Right cardiac atrium (tissue), 5 donors: ENCODE data around the gene RNF150. TPM values are rescaled to one million over a fixed set of nuclear protein-coding genes. Genes with fewer than 3 reads are reported as not detected.

Experiments used
- ATAC-seq, 2 donors: fragments of 200-7000 bp; cut with Tn5 transposase; one replicate each; pipeline versions ENCODE4 v1.8.0 to v1.9.1; 2020; ENCODE audit warnings: moderate library complexity in 2 of 2, mild to moderate bottlenecking in 1 of 2
- DNase-seq, 3 donors: peaks; one replicate each; pipeline ENCODE4 v3.0.0-alpha.2; 2020
- H3K27ac ChIP-seq: one replicate; pipeline ENCODE4 v1.5.1; 2013; ENCODE audit warnings: mild to moderate bottlenecking, low read length, control low read depth, moderate library complexity
- H3K27me3 ChIP-seq: one replicate; pipeline ENCODE4 v1.6.1; 2013; ENCODE audit not compliant: control insufficient read depth, insufficient read depth
- H3K4me1 ChIP-seq: one replicate; pipeline ENCODE4 v1.6.1; 2013; ENCODE audit warnings: low read length; ENCODE audit not compliant: control insufficient read depth, insufficient read depth
- H3K4me3 ChIP-seq: one replicate; pipeline ENCODE4 v1.5.1; 2013; ENCODE audit warnings: low read length, control low read depth
- H3K9me3 ChIP-seq: one replicate; pipeline ENCODE4 v1.6.1; 2013; ENCODE audit warnings: low read length; ENCODE audit not compliant: control insufficient read depth
- WGBS: extraction: QIAGEN DNeasy Blood & Tissue Kit; methylation state at CpG from one replicate; pipeline ENCODE4 v1.1.7; 2013; 5-methylcytosine and 5-hydroxymethylcytosine counted together
- intact Hi-C, 4 donors: fragments of 100-400 bp; cut with DNase I; formaldehyde crosslinking; loops; one replicate each; pipeline versions ENCODE4 v1.11.0 to v1.14.0; 2022 to 2023
- polyA plus RNA-seq: library from polyadenylated mRNA; stranded (reverse); fragments of 200-250 nt; gene quantifications from one replicate; pipeline ENCODE4 v1.2.3, GENCODE V29; 2013
- total RNA-seq, 4 donors: library from RNA; stranded (reverse); fragmentation: NEBNext Ultra II Directional; extraction: Animal tissue kit (Norgen Biotek cat#: 25700); gene quantifications; one replicate each; pipeline ENCODE4 v1.2.1, GENCODE V29; 2021
- donor health status: healthy with polysubstance abuse.
- donor health status: DM: no; HTN: yes; CAD: no.
- donor health status: DM: no; HTN: no; CAD: no.
- donor health status: DM: no; HTN: yes; CAD: no; lungs with severe emphysema.
- donor health status: DM: yes; HTN: yes; CAD: no.

The RNF150 gene
- total and polyA plus RNA-seq, 5 donors = 10.1 to 51.3 (median 40.3) TPM

DNA sequence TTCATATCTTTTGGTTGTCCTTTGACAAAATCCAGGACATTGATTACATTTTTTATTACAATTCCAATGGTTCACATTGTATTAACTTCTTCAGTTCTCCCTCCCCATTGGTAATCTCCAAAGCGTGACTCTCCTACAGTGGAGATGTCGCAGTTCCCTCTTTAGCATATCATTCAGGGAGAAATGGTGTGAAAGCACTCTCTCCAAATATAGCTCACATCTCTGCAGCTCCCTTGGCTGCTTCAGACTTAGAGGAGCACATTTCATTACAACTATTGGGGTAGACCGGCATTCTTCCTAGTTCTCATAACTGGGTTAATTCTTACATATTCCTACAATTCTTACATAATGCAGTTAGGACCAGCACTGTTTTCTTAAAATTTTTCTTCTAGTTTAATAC, 25.3 kb downstream of the RNF150 start:
- no peak overlapping the region for H3K27ac ChIP-seq

DNA sequence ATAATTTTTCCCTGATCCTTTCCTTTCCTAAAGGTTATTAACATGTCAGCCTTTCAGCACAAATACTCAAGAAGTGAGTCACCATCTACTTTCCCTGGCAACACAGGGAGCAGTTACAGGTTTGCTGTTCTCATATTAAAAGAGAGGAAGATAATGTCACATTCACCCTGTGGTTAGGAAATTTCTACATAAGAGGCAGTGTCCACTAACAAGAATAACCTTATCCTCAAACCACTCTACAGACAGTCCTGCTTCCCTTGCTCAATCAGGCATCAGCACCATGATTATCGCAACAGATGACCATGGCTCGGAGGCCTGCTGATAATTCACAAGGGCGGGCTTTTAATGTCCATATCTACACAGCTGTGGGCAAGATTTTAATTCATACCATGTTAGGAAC, 30.9 kb downstream of the RNF150 start:
- WGBS = 70% methylated on average over 3 of the region's 3 CpGs
- ATAC-seq (peak; percentile 14 to 54), DNase-seq (no peak)
- intact Hi-C loops = no loop called here
- no peak overlapping the region for H3K4me3 ChIP-seq
- H3K9me3 ChIP-seq = no peaks in the 10 kb centered on the region
- H3K4me1 ChIP-seq = peaks cover 1% of the 10 kb centered on the region
- no peaks in the 10 kb centered on the region for H3K27me3 ChIP-seq
- peak overlapping the region; percentile 2 for H3K27ac ChIP-seq

More for the DNA sequence above, 25.3 kb downstream of the RNF150 start:
- ATAC-seq (peak; percentile 70 to 75), DNase-seq (no peak)
- 71% methylated on average over 3 of the region's 3 CpGs for WGBS
- H3K4me3 ChIP-seq = no peak overlapping the region
- intact Hi-C loops = no loop called here
- H3K4me1 ChIP-seq = peaks cover 1% of the 10 kb centered on the region
- H3K27me3 ChIP-seq = no peaks in the 10 kb centered on the region
- H3K9me3 ChIP-seq = no peaks in the 10 kb centered on the region

DNA sequence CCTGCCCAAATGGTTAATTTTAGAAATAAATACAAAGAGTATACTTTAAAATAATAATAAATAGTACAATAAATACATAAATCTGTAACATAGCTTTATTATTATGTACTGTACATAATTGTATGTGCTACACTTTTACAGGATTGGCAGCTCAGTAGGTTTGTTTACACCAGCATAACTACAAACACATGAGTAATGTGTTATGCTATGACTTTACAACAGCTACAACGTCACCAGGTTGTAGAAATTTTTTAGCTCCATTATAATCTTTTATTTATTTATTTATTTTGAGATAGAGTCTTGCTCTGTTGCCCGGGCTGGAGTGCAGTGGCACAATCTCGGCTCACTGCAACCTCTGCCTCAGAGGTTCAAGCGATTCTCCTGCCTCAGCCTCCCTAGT, 31.8 kb downstream of the RNF150 start:
- H3K4me3 ChIP-seq = no peak overlapping the region
- intact Hi-C loops = no loop called here
- no peaks in the 10 kb centered on the region for H3K27me3 ChIP-seq
- H3K27ac ChIP-seq = no peak overlapping the region
- no peak for ATAC-seq
- peaks cover 1% of the 10 kb centered on the region for H3K4me1 ChIP-seq
- H3K9me3 ChIP-seq = no peaks in the 10 kb centered on the region
- 94% methylated on average over 4 of the region's 4 CpGs for WGBS
- DNase-seq = no peak

DNA sequence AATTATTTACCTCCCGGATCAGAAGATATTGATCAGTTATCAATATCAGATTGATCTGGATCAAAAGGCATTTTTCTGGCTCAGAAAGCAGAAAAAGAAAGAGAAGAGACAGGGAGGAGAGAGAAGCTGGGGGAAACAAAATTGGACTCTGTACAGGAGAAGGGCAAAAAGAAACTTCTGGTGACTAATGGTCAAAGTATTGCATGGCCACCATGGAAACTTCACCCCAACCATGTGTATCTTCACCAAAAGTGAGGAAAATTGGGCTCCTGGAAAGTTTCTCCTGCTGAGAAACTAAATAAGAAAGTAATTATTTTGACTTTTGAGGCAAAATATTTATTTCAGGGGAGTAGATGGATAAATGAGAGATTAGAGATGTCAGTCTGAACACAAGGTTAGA, 33.9 kb downstream of the RNF150 start:
- DNase-seq = no peak
- intact Hi-C loops = no loop called here
- H3K9me3 ChIP-seq = no peaks in the 10 kb centered on the region
- ATAC-seq = no peak
- H3K27me3 ChIP-seq = no peaks in the 10 kb centered on the region
- no peak overlapping the region for H3K4me3 ChIP-seq
- no peak overlapping the region for H3K27ac ChIP-seq
- H3K4me1 ChIP-seq = no peaks in the 10 kb centered on the region
- WGBS = 92% methylated on average over 1 of the region's 1 CpG

DNA sequence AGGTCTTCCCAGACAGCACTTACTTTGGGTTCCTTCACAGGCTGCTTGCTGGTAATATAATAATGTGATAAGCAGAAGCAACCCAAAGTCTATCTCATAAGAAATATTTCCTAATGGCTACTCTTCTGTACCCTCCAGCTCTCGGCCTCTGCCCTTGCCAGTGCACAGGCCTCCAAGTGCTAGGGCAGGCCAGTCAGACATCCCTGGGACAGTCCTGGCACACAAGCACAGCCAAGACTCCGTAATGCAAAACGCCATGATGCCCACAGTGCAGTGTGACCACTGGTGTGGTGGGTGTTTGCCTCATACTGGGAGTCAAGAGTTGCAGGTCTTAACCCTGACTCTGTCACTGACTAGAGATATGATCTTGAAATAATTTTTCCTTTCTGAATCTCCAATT, 35.1 kb downstream of the RNF150 start:
- Histone ChIP-seq H3K27ac (no peak overlapping the region), H3K4me1 (no peaks in the 10 kb centered on the region), H3K9me3 (no peaks in the 10 kb centered on the region), H3K27me3 (no peaks in the 10 kb centered on the region), H3K4me3 (no peak overlapping the region)
- no peak for ATAC-seq
- no peak for DNase-seq
- intact Hi-C loops = no loop called here
- WGBS = 96% methylated on average over 3 of the region's 3 CpGs

DNA sequence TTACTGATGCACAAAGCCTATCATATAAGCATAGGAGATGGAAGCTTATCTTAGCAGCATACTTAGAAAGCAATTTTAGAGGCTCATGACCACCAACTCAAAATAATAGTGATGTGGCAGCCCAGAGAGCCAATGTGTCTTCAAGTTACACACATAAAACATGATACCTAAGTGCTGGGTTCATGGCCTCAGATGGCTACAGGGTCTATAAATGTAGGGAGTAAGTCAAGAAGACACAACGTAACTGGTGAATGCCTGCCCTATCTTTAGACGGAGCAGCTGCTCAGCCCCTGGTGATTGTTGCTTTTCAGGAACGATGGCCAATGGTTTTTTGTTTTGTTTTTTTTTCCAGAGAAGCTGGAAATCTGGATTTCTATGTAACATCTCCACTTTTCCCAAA, 42.8 kb downstream of the RNF150 start:
- Histone ChIP-seq H3K27ac (no peak overlapping the region), H3K4me3 (no peak overlapping the region), H3K9me3 (no peaks in the 10 kb centered on the region), H3K4me1 (peaks cover 2% of the 10 kb centered on the region), H3K27me3 (no peaks in the 10 kb centered on the region)
- DNase-seq = no peak
- no peak for ATAC-seq
- 22% methylated on average over 3 of the region's 3 CpGs for WGBS
- intact Hi-C loops = no loop called here

DNA sequence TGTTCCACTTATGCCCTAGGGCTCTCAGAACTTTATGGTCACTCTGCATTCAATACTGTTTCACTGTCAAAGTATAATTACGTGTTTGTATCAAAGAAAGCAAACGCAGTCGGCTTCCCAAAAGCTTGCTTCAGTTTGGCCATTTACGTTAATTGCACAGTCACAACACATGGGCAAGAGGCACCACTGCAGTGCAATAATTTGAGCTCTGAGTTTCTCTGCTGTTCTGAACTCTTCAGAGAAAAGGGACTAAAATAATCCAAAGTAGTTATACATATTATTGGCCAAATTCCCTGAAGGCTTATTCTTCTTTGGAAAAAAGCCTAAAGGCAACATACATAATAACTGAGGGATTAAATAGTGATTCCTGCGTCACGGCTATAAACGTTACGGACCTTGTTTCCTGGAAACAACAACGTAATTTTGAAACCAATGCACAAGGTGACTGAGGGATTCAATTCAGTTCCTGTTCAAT, 51.3 kb downstream of the RNF150 start:
- ATAC-seq (no peak), DNase-seq (no peak)
- no peak overlapping the region for H3K27ac ChIP-seq
- H3K4me1 ChIP-seq = peaks cover 4% of the 10 kb centered on the region
- WGBS = 71% methylated on average over 9 of the region's 9 CpGs
- intact Hi-C loops = no loop called here
- H3K9me3 ChIP-seq = no peaks in the 10 kb centered on the region
- H3K4me3 ChIP-seq = no peak overlapping the region
- no peaks in the 10 kb centered on the region for H3K27me3 ChIP-seq

DNA sequence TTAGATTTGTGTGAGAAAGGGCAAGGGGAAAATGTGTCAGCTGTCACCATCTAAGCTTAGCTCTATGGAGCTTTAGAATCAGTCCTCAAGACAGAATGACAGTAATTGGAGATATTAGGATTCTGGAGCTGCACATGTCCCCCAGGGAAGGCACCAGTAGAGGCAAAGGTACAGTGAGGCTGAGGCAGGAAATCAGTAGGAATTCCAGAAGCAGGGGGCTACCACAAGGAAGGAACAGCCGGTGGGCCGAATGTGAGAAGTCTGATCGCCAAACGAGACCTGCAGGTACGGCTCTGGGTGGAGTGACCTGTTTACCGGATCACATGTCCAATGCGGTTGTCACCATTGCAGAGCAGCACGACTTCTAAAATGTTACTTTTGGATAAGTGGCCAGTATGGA, 52.6 kb downstream of the RNF150 start:
- H3K9me3 ChIP-seq = no peaks in the 10 kb centered on the region
- intact Hi-C loops = no loop called here
- DNase-seq (no peak), ATAC-seq (no peak)
- no peak overlapping the region for H3K4me3 ChIP-seq
- H3K4me1 ChIP-seq = peaks cover 4% of the 10 kb centered on the region
- no peaks in the 10 kb centered on the region for H3K27me3 ChIP-seq
- 75% methylated on average over 8 of the region's 8 CpGs for WGBS
- no peak overlapping the region for H3K27ac ChIP-seq

DNA sequence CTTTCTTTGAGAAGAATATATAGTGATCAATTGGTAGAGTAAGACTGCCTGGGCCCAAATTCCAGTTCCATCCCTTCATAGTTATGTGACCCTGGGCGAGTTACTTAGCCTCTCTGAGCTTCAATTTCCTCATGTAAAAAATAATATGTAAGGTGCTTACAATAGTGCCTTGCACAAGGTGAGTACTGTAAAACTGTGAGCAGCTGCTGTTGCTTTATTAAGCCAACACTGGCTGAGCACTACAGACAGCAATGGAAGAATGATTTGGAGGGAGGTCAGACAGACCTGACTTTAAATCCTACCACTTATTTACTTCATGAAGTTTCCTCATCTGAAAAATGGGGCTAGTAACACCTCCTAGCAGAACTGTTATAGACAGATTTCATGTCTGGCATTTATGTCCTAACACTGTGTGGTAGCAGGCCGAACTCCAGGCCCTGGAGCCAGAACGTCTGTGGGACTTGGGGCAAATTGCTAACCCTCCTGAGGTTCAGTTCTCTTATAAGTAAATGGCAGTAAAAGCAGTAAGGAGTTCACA, 53.8 kb downstream of the RNF150 start:
- 61% methylated on average over 3 of the region's 3 CpGs for WGBS
- Histone ChIP-seq H3K4me1 (peaks cover 4% of the 10 kb centered on the region), H3K9me3 (no peaks in the 10 kb centered on the region), H3K27me3 (no peaks in the 10 kb centered on the region), H3K4me3 (no peak overlapping the region), H3K27ac (peak overlapping the region; percentile 64)
- ATAC-seq (no peak), DNase-seq (no peak)
- intact Hi-C loops = no loop called here

DNA sequence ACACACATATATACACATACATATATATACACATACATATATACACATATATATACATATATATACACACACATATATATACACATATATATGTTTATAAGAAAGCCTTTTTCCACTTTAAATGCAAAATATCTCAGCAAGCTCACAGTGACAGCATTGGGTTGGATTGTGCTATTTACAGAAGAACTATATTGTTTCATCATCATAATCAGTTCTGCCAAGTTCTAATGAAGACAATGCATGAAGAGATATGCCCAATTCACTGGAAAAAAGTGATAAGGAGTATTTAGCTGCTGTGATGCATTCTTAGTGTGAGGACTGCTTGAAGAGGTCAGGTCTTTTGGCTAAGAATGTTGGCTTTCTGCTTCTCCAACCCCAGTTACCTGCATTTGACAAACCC, 54.4 kb downstream of the RNF150 start:
- Histone ChIP-seq H3K9me3 (no peaks in the 10 kb centered on the region), H3K27ac (no peak overlapping the region), H3K4me3 (no peak overlapping the region), H3K4me1 (peaks cover 4% of the 10 kb centered on the region), H3K27me3 (no peaks in the 10 kb centered on the region)
- ATAC-seq = no peak
- intact Hi-C loops = no loop called here
- DNase-seq = no peak

DNA sequence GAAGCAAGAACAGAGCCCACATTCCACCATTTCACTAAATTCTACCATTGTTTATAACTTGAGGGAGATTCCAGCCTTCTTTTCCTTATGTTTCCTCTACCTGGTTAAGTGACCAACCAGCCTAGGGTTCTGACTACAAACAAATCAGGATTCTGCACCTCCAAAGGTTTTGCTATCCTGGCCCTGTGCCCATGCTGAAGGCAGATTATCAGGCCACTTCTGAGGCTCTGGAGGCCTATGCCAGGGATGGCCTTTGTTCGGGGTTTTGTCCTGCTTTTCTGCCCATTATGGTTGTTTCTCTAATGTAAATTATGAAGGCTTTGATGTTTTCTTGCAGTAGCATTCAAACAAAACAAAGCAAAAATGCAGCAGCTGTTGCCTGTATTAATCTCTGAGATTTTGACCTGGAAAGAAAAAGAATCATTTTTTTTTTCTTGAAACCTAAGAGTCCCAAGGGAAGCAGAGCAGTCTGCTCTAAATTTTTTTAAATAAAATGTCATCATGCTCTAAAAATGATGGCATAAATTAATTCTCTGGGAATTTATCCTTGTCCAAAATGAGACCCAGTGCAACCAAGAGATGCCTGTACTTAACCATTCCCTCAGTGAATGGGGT, 55.6 kb downstream of the RNF150 start:
- H3K4me1 ChIP-seq = peaks cover 6% of the 10 kb centered on the region
- no peak overlapping the region for H3K4me3 ChIP-seq
- H3K27ac ChIP-seq = no peak overlapping the region
- DNase-seq = peak in 1 of 3 donors; percentile 19
- H3K9me3 ChIP-seq = no peaks in the 10 kb centered on the region
- H3K27me3 ChIP-seq = no peaks in the 10 kb centered on the region
- ATAC-seq = no peak
- 33% methylated on average over 1 of the region's 1 CpG for WGBS
- intact Hi-C loops = no loop called here

DNA sequence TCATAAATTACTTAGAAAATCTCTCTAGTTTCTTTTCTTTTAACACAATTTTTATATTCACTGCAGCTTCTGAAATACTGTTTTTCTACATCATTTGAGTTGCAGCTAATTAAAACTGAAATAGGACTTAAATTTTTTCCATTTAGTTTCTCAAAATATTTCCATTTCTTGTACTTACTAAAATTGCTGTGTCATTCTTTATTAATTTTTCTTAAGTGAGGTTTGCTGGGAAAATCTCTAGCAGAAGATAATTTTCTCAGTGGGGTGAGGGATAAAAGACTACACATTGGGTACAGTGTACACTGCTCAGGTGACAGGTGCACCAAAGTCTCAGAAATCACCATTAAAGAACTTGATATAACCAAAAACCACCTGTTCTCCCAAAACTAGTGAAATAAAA, 57.7 kb downstream of the RNF150 start:
- intact Hi-C loops = no loop called here
- no peak overlapping the region for H3K27ac ChIP-seq
- H3K27me3 ChIP-seq = no peaks in the 10 kb centered on the region
- H3K4me1 ChIP-seq = peaks cover 6% of the 10 kb centered on the region
- ATAC-seq = no peak
- no peaks in the 10 kb centered on the region for H3K9me3 ChIP-seq
- DNase-seq = no peak
- H3K4me3 ChIP-seq = no peak overlapping the region
